Lower leg skin (tissue), 4 donors: ENCODE measurements around the gene LETMD1. TPM values are rescaled to one million over a fixed set of nuclear protein-coding genes. Genes with fewer than 3 reads are reported as not detected.
"Not testable (repeated sequence)": the region's sequence is repeated elsewhere in the genome, so short reads cannot be mapped to it uniquely, and the experiment has no call there.

Source experiments
- DNase-seq, 2 donors: peaks; one replicate each; pipeline ENCODE4 v3.0.0-alpha.2; 2019; ENCODE audit warnings: low spot score in 2 of 2
- H3K4me3 ChIP-seq: fragments of 200-600 bp; sonication (generic); 2 replicates; pipeline ENCODE4 v1.5.1; 2017; ENCODE audit warnings: mild to moderate bottlenecking, low read depth; ENCODE audit not compliant: poor library complexity, severe bottlenecking
- CTCF ChIP-seq, 3 donors: fragments of 450-650 bp; IDR thresholded peaks; one replicate each; pipeline ENCODE4 v1.5.1; 2016; ENCODE audit warnings: antibody characterized with exemption in 3 of 3, mild to moderate bottlenecking in 3 of 3, moderate library complexity in 2 of 3
- POLR2A ChIP-seq, 2 donors: fragments of 450-650 bp; IDR thresholded peaks; one replicate each; pipeline ENCODE4 v1.6.1; 2016 to 2017; ENCODE audit warnings: antibody characterized with exemption in 2 of 2, mild to moderate bottlenecking in 1 of 2, moderate library complexity in 1 of 2
- WGBS, 2 donors: methylation state at CpG; one replicate each; pipeline ENCODE4 v1.1.5; 2018; 5-methylcytosine and 5-hydroxymethylcytosine counted together
- intact Hi-C: fragments of 100-400 bp; cut with DNase I; formaldehyde crosslinking; loops from one replicate; pipeline ENCODE4 v1.15.0; 2023; ENCODE audit warnings: low total_unique reads
- total RNA-seq, 4 donors: library from RNA; depleted of rRNA; stranded (reverse); fragments of >200 nt; gene quantifications; one replicate each; pipeline ENCODE4 v1.1.0, GENCODE V29; 2016

The LETMD1 gene
- total RNA-seq, 4 donors from 2014 or later: 51.3 to 75.1 (median 56.6) TPM

- H3K4me3 ChIP-seq: no peak overlapping the region
- intact Hi-C loops: no loop called here
- TF ChIP-seq POLR2A (IDR thresholded peaks at IDR 0.05) (no peak), CTCF (IDR thresholded peaks at IDR 0.05) (no peak)
- WGBS, 2 donors: 60 to 62% methylated on average over 5 of the region's 5 CpGs
- no peak for DNase-seq
Measured at GRCh38 chr12:51012570-51013236, 35.4 kb upstream of the LETMD1 start.

DNA sequence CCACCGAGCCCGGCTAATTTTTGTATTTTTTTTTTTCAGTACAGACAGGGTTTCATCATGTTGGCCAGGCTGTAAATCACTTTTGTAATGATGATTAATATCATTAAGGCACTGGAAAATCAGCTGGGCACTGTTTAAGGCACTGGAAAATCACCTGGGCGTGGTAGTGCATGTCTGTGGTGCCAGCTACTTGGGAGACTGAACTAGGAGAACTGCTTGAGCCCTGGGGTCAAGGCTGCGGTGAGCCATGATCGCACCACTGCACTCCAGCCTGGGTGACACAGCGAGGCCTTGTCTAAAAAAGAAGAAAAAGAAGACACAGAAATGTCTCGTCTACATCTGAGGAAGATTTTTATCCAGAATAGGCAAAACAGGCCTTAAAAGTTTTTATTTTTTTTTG, 34.7 kb upstream of the LETMD1 start:
- intact Hi-C loops: no loop called here
- WGBS, 2 donors: 68 to 70% methylated on average over 7 of the region's 7 CpGs

DNA sequence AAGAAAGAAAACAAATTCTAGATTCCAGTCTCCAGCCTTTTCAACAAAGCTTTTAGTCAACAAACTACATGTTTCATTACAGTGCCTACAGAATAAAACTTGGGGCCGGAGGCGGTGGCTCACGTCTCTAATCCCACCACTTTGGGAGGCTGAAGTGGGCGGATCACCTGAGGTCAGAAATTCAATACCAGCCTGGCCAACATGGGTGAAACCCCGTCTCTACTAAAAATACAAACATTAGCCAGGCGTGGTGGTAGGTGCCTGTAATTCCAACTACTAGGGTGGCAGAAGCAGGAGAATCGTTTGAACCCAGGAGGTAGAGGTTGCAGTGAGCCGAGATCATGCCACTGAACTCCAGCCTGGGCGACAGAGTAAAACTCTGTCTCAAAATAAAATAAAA, 33.7 kb upstream of the LETMD1 start:
- DNase-seq, H3K4me3 ChIP-seq, intact Hi-C loops: not testable (repeated sequence)
- WGBS, 2 donors: 92% methylated on average over 9 of the region's 9 CpGs

More for the DNA sequence above, 34.7 kb upstream of the LETMD1 start:
- no peak overlapping the region for H3K4me3 ChIP-seq
- TF ChIP-seq CTCF (IDR thresholded peaks at IDR 0.05) (no peak), POLR2A (IDR thresholded peaks at IDR 0.05) (no peak)
- no peak for DNase-seq

DNA sequence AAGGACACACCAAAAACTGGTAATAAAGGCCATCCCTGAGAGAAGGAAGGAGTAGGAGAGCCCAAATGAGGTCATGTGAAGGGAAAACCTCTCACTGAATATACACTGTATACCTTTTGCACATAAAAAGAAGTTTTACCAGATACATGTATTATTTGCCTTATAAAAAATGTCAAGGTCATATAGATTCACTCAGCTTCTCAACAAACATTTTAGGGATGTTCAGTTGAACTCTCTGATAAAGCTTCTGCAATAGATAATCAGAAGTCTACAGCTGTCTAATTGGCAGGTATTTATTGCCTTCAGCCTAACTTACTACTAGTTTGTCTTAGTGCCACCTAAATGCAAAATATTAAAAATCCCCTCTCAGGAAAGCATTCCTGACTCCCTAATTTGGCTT, 30.7 kb upstream of the LETMD1 start:
- no peak for DNase-seq
- intact Hi-C loops: no loop called here
- no peak overlapping the region for H3K4me3 ChIP-seq
- TF ChIP-seq POLR2A (IDR thresholded peaks at IDR 0.05) (no peak), CTCF (IDR thresholded peaks at IDR 0.05) (no peak)

GRCh38 chr12:51018956-51019355, 29.2 kb upstream of the LETMD1 start:
- intact Hi-C loops: no loop called here
- TF ChIP-seq POLR2A (IDR thresholded peaks at IDR 0.05) (no peak), CTCF (IDR thresholded peaks at IDR 0.05) (no peak)
- WGBS, 2 donors: 92 to 98% methylated on average over 2 of the region's 2 CpGs
- DNase-seq: no peak
- H3K4me3 ChIP-seq: no peak overlapping the region

DNA sequence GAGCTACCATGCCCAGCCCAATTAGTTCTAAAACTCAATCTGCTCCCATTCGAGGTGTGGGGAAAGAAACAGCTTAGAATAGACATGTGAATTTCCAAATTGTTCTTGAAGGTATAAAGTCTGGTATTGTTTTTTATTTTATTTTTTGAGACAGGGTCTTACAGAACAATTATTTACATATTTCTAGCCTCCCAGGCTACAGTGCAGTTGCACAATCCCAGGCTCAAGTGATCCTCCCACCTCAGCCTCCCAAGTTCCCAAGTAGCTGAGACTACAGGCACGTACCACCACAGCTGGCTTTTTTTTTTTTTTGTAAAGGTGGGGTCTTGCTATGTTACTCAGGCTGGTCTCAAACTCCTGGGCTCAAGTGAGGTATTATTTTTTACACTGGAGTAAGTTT, 28.2 kb upstream of the LETMD1 start:
- DNase-seq: no peak
- TF ChIP-seq POLR2A (IDR thresholded peaks at IDR 0.05) (no peak), CTCF (IDR thresholded peaks at IDR 0.05) (no peak)
- WGBS, 2 donors: 84 to 87% methylated on average over 2 of the region's 2 CpGs
- intact Hi-C loops: no loop called here
- no peak overlapping the region for H3K4me3 ChIP-seq
